ENCODE data around the gene HAPSTR1.

The HAPSTR1 gene

DNA sequence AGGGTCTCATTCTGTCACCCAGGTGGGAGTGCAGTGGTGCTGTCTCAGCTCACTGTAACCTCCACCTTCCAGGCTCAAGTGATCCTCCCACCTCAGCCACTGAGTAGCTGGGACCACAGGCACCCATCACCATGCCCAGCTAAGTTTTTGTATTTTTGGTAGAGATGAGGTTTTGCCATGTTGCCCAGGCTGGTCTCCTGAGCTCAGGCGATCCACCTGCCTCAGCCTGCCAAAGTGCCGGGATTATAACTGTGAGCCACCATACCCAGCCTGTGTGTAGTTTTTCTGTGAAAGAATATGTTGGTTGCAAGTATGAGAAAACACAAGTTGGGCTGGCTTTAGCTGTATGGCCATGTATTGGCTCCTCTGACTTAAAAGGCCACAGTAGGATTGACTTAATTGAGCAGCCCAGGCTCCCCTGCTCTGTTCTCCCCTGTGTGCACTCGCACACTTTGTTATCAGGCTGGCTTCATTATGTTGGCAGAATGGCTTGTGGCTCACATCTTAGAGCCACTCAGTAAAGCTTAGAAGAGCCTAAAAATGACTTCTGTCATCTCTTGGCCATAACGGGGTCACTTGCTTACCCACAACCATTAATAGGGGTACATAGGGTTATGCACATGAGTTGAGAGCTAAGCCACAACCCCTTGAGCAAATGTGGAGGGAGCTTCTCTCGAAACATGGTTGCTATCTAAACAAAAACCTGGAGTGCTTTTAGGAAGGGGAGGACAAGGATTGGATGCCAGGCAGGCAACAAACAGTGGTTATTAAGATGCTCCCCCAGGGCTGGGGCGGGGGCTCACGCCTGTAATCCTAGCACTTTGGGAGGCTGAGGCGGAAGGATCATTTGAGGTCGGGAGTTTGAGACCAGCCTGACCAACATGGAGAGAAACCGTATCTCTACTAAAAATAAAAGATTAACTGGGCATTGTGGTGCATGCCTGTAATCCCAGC is 6.1 kb downstream of the HAPSTR1 start:
- no peak for DNase-seq

DNA sequence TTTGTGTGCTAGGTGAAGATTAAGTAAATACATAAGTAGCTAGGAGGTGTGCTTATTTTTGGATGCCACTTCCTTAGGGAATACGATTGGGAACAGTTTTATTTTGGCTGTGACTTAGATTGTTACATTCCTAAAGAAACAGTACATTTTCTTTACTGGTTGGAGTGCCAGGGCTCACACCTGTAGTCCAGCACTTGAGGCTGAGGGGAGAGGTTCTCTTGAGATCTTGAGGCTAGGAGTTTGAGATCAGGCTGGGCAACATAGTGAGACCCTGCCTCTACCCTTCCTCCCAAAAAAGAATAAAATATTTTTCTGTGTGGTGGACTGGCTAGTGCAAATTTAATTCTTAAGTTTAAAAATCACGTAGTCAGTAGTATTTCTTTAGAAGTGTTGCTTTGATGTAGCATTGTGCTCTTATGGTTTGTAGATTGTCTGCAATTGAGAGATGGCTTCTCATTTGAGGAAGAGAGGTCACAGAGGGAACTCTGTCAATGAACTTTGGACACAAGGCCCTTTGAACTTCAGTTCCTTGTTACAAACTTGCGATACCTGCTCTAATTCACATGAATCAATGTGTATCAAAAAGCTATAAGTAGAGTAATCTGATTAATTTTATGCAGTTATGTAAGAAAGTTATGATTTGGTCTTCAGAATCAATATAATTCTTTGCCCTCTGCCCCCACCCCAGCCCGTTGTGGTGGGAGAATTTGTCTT is 7.1 kb downstream of the HAPSTR1 start:
- DNase-seq = no peak

DNA sequence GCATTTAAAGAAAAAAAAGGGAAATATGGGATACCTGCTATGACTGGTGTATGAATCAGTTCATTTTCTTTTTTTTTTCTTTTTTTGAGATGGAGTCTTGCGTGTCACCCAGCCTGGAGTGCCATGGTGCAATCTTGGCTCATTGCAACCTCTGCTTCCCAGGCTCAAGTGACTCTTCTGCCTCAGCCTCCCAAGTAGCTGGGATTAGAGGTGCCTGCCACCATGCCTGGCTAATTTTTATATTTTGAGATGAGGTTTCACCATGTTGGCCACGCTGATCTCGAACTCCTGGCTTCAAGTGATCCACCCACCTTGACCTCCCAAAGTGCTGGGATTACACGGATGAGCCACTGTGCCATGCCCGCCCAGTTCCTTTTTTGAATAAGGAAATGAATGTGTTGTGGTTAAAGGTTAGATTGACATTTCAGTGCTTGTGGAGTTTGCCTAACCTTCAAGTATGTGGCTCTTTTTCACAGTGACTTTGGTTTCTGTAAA is 7.7 kb downstream of the HAPSTR1 start:
- DNase-seq = no peak

DNA sequence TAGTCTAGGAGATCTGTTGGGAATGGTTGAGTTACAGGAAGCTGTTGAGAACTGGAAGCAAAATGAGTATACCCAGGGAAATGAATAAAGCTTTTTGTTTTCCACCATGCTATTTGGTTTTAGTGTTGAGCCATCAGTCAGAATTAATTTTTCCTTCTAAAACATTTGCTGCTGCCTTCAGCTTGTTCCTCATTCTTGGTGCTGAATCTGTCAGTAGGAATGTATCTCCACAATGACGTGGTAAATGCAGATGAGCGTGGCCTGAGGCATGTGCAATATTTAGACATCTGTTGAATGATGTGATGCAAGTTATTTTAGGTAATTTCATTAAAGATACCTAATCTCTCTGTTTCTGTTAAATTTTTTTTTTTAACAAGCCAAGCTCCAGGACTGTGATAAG is 10.9 kb downstream of the HAPSTR1 start:
- no peak for DNase-seq

DNA sequence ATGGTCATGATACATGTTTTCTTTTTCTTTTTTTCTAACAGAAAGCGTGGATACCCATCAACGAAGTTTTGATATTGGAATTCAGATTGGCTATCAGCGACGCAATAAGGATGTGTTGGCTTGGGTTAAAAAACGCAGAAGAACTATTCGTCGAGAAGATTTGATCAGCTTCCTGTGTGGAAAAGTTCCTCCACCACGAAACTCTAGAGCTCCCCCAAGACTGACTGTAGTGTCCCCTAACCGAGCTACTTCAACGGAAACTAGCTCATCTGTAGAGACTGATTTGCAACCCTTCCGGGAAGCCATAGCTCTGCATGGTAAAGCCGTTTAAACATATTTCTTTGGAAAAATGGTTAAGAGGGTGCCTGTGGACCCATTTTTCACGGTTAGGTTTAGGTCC is 11.5 kb downstream of the HAPSTR1 start:
- DNase-seq = no peak

DNA sequence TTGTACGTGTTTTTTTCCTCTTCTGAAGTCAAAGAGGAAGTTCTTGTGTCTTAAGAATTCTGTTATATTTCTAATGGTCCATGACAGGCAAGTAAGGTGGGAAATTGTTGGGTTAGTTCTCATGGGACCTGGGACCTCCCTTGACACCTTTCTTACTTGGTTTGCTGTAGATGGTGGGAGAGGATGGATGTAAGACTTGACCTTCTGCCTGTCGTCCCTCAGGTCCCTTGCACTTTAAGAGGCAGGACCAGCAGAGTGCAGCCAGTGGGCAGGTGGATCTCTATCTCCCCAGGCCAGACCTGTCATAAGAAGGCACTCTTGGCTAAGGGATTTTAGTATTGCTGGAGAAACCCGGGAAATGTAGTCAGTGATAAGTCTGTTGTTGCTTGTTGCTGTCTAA is 12.1 kb downstream of the HAPSTR1 start:
- no peak for DNase-seq

DNA sequence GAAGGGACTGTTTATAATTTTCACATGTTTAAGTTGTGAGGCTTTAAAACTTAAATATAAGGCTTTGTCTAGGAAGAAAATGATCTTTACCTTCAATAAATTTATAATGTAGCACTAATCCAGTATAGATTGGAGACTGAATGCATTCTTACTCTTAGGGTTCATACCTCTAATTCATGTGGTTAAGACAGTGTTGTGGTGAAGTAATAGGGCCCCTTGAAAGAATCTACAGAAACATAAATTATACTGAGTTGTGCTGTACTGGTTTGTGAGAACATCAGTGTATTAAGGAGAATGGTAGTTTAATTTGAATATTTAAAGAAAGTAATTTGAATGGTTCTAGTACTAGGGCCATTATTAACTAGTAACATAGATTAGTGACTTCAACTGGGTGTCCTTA is 13.7 kb downstream of the HAPSTR1 start:
- no peak for DNase-seq

DNA sequence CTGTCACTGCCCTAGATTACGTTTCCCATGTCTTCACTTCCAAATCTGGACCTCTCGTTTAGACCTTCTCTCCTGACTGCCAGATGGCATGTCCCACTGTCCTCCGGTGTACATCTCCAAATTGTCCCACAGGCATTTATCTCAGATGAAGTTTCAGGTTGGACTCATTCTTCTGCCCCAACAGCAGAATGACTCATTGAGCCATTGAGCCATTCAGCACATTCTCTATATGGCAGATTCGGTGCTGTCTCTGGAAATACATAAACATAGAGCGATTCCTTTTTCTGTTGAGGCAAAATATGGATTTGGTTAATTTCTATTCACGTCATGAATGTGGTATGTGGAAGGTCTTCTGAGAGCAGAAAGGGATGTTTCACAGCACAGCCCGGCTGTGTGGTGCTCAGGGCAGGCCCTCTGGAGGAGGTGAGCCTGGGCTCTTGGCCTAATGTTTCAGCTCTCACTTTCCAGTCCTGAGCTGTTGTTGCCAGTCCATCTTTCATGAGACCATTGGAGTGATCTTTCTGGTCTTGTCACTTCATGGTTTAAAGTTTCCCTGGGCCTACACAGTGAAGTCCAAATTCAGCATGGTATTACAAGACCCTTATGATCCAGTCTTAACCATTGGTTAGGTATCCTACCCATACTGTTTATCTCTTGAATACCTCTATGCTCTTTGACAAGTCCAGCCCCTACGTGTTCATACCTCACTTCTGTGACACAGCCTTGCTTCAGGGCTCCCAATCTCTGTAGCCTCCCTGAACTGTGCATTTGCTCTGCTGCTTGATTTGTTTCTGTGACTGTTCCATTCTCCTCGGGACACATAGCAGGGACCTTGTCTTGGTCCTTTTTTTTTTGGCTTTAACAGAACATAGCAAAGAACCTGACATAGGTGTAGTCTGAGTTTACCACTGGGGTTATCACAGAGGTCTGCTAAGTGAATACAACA is 15.9 kb downstream of the HAPSTR1 start:
- no peak for DNase-seq

DNA sequence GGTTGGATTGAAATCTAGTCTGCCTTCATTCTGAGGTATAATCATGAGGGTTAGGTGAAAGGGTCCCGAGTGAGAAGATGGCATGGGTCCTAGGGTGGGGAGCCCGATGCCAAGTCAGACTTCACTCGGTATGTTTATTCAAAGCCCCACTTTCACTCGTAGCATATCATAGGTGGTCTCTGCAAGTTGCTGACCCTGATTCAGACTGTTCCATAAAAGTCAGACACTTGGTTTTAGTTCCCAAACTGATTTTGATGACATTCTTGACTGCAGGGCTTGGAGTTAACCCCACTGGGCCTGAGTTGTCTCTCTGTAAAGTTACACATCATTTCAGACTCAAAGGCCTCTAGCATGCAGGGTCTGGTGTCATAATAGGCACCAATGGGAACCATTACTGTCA is 17.8 kb downstream of the HAPSTR1 start:
- no peak for DNase-seq

DNA sequence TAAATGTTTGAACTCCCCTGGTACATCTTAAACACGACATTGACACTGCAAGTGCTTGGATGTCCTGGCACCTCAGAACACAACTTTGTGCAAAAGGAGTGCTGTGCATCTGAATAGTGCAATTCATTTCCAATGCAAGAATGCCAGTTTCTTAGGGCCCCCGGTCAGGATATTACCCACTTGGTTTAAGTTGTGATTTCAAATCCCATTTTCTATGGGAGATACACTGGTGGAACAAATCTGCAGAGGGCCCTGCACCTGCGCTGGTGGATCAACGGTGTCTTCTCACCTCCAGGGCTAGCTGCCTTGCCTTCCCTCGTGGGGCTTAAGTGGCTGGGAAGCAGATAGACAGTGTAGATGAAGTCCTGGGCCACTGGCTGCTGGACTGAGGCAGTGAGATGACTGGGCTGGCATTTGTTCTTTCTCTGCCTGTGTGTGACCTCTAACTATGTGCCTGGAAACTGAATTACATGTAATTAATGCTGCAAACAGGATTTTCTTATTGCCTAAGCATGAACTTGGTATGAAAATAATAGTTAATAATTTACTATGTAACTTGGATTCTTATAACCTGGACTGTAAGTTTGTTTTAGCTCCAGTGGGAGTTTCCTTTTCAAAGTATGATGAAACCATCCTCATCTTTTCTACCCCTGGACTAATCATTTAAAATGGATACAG is 20.9 kb downstream of the HAPSTR1 start:
- no peak for DNase-seq

DNA sequence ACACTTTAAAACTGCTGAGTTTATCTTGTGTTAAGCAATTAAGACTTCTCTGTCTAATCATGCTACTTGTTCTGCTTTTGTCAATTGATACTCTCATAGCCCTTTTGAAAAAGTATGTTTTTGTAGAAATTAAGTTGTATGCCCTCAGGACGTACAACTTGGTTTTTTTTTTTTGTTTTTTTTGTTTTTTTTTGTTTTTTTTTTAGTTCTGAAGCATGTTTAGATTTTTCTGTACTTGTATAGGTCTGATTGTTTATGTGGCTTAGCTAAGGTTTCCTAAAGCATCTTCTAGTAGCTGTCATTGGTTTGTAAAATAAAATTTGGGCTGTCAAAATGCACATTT is 21.4 kb downstream of the HAPSTR1 start:
- DNase-seq = no peak

DNA sequence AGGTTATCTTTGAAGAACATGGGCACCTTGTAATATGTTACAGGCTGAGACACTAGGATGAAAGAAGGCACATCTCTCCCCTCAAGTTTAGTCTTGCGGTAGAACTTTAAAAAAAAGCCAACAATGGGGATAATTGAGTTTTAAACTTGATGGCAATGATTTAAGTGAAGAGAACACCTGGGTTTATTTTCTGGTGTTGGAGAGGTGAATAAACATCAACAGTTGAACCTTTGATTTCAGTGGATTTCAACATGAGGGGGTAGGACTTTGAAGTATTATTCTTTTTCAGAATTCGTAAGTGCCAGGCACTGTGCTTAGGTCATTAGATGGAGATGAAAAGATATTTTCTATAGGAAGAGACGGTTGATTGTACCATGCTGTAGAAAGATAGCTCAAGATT is 22.3 kb downstream of the HAPSTR1 start:
- DNase-seq = no peak

DNA sequence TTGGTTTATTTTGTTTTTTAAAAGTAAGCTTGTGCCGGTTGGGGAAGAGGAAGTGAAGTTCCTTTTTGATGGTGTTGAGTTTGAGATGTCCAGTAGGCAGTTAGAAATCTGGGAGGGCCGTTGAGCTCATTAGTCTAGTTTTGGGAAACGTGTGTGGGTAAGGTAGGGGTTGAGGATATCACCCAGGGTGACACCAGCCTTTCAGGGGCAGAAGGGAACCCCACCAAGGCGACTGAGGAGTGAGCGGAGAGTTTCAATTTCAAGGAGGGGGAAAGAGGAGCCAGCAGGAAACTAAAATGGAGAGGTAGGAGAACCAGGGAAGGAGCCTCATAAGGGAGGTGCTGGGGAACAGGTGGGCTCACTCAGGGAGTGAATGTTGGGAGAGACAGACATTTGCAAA is 22.7 kb downstream of the HAPSTR1 start:
- DNase-seq = no peak

DNA sequence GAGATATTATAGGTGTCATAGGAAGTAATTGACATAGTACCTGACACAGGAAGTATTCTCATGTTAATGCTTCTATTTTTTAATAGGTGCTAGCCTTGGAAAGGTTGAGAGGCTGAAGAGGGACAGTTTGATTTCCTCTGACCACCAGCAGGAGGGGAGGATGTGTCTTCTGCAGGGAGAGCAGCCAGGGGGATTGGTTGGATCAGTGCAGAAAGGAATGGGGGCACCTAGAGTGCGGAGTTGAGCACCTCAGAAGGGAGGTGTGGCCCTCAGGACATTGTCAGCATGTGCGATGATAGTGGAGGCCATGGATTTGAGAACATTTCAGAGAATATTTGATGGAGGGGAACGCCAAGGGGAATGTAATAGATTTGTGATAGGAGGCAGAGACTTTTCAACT is 23.4 kb downstream of the HAPSTR1 start:
- DNase-seq = no peak

DNA sequence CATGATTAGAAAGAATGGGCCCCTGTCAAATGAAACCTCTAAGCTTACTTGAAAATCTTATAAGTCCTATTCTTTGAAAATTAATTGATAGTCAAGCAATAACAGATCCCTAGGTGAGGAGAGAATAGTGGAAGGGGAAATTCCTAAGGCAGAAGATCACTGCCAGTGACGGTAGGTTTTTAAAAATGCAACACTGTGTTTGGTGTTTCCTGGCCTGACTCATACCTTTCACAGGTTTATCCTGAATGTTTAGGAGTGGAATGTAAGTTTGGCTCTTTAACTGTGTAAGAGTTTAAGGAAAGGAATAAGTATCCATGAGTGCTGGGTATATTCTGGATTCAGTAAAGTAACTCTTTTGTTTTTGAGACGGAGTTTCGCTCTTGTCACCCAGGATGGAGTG is 23.8 kb downstream of the HAPSTR1 start:
- no peak for DNase-seq

DNA sequence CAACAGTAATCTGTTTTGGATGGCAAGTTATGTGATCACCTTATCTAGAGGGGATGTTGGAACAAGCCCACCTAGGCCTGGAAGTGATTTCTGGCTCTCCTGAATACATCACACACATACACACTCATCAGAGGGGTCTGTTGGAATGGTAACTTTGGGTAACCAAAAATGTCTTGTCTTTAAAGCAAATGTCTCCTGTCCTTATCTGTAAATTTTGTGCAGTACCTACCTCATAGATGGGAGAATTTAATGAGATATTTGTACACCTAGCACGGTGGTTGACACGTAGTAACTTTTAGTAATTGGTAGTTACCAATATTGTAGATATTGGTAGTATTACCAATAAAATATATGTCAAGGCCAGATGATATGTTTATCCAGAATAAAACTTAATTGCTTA is 24.7 kb downstream of the HAPSTR1 start:
- DNase-seq = no peak

DNA sequence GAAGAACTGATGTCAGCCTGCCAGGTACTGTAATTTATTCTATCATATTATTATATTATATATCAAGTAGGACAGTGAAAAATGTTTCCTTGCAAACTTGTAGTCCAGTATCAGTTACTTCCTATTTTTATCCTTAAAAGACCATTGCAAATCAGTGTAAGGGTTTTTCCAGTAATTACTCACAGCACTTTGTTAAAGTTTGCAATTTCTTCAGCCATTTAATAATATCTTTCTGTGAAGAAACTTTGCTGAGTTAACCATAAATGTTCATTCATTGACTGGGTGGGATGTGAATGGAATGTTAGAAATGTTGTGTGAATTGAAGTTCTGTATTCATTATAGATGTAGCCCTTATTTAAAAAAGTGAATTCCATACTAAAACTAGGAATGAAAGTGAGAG is 26.7 kb downstream of the HAPSTR1 start:
- no peak for DNase-seq

DNA sequence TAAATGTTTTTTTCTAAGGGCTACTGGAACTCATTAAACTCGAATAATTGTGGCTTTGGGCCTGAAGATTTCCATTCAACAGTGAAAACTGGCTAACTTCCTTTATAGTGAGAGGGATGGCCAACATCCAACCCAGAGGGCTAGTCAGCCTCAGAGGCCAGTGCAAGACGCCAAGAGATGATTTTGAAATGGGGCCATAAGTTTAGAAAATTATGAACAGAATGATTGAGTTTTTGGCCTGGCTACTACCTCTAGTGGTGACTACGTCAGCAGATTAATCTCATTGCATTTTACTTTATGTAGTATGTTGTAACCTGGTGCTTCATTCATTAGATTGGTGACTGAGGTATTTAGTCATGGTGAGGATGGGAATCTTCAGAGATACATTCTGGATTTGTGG is 28.4 kb downstream of the HAPSTR1 start:
- DNase-seq = no peak

DNA sequence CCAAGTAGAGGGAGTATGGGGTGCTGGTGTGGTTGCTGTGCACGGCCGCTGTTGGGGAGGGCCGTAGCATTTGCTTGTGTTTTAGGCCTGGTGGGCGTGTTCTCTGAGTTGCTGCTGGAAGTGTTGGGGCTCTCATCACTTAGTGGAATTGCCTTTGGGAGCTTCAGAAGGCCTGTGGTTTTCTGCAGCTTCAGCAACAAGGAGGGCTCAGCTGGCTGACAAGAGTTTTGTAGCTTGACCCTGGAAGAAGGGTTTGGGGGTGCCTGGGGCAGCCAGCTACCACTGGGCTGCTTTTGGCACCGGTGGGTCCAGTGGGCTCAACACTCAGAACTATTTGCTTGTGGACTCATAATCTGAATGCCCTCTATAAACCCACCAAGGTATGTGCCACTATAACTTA is 30.9 kb downstream of the HAPSTR1 start:
- DNase-seq = no peak

DNA sequence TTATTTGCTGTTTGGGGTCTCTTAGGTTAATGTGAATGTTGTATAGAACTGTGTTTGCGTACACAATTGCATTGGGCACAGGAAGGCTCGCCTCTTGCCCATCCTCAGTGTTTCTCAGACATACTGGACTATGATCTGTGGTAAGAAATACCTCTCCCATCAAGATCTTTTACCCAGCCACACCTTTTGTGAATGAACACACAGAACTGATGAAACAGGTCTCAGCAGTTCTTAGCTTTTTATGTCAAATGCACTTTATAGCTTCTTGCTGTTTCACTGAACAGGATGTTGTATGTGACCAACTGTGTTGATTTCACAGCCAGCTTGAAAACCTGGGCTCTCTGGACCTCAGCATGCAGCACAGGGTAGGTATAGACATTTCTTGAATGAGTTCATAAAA is 31.5 kb downstream of the HAPSTR1 start:
- no peak for DNase-seq

DNA sequence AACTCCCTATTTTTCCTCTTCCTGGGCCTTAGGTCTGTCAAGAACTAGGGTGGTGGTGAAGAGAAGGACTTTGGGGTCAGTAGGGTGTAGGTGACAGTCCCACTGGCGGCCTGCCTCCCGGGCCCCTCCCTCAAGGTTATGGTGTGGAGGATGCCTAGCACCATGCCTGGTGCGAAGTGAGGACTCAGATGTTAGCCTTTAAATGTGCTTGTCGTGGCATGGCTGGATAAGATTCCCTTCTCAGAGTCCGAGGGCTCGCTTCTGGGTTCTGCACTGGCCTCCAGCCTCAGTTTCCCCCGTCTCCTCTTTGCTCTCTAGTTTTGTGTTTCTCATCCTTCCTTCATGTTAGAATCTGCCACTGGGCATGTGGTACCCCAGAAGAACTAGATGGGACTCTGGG is 32.0 kb downstream of the HAPSTR1 start:
- DNase-seq = no peak

DNA sequence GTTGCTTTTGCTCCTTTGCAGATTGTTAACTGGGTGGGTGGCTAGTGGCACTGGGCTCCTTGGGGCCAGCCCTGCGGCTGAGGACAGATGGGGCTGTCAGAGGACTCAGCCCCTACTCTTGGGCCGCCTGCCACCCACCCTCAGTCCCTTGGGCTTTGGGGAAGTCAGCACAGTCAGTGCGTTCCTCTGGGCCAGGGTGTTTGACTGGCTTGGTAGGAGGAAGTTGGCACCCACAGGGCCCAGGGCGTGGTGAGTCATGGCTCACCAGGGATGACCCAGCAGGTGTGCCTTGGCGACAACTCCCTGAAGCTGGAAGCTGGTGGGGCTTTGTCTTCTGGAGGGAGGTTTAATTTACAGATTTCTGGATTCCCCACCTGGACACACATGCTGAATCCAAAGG is 32.4 kb downstream of the HAPSTR1 start:
- DNase-seq = no peak

DNA sequence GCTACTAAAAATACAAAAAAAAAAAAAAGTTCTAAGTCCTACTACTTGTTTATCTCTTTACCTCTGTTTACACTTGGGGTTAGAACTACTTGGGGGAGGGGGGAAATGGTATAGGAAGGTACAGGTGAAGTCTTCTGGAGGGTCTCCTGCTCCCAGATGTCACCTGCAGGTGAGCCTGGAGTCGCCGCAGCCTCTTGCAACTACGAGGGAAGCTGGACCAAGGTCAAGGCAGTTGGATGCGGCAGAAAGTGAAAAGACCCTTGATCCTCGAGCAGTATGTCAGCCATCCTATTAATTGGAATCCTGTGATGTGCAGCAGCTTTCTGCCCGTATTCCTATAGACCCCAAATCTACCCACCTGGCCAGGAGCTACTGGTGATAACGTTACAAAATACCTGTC is 33.0 kb downstream of the HAPSTR1 start:
- no peak for DNase-seq
